Astrocyte of the spinal cord (primary cell): ENCODE data around the gene JPH3.

Experiments
- DNase-seq: peaks from one replicate; pipeline ENCODE4 v3.0.0; 2011; ENCODE audit warnings: low read depth, low spot score
- H3K4me3 ChIP-seq: 2 replicates; pipeline ENCODE4 v1.5.1; 2011; ENCODE audit warnings: low read depth, mild to moderate bottlenecking, low read length, moderate library complexity
- CTCF ChIP-seq: IDR thresholded peaks from 2 replicates; pipeline ENCODE4 v1.5.1; 2012; ENCODE audit warnings: low read depth, mild to moderate bottlenecking, low read length, inconsistent platforms
- in situ Hi-C: cut with HindIII; loops from 2 replicates; pipeline ENCODE4 v1.10.0; 2017; ENCODE audit warnings: low sequenced_read_pairs

Gene JPH3

GRCh38 chr16:87742781-87743490 is 140.6 kb downstream of the JPH3 start:
- no peak overlapping the region for H3K4me3 ChIP-seq
- no peak for DNase-seq
- in situ Hi-C loops: no loop called here
- TF ChIP-seq CTCF: no peak

GRCh38 chr16:87744750-87745514 is 142.6 kb downstream of the JPH3 start:
- in situ Hi-C loops: no loop called here
- no peak overlapping the region for H3K4me3 ChIP-seq
- no peak for TF ChIP-seq CTCF
- DNase-seq: no peak

- no peak overlapping the region for H3K4me3 ChIP-seq
- no peak for TF ChIP-seq CTCF
- in situ Hi-C loops: no loop called here
- DNase-seq: no peak
Measured at GRCh38 chr16:87746178-87746577, 143.9 kb downstream of the JPH3 start.
